Uterus (tissue), 4 donors: ENCODE measurements around the gene SMIM38. TPM values are rescaled to one million over a fixed set of nuclear protein-coding genes. Genes with fewer than 3 reads are reported as not detected.

Source experiments
- DNase-seq, 2 donors: peaks; one replicate each; pipeline ENCODE4 v3.0.0-alpha.2; 2019 to 2020
- H3K27ac ChIP-seq, 2 donors: fragments of 200-600 bp; sonication (generic); 1 replicate in 1 of 2; 2 replicates in 1 of 2; pipeline ENCODE4 v1.5.1; 2016 to 2018
- H3K27me3 ChIP-seq, 2 donors: fragments of 200-600 bp; sonication (generic); one replicate each; pipeline ENCODE4 v1.5.1; 2018 to 2019; ENCODE audit warnings: control low read depth in 1 of 2
- H3K36me3 ChIP-seq, 2 donors: fragments of 200-600 bp; sonication (generic); one replicate each; pipeline ENCODE4 v1.5.1; 2019; ENCODE audit warnings: control low read depth in 1 of 2
- H3K4me1 ChIP-seq, 2 donors: fragments of 200-600 bp; sonication (generic); one replicate each; pipeline ENCODE4 v1.5.1; 2018 to 2019; ENCODE audit warnings: control low read depth in 1 of 2
- H3K4me3 ChIP-seq, 2 donors: fragments of 200-600 bp; sonication (generic); 1 replicate in 1 of 2; 2 replicates in 1 of 2; pipeline ENCODE4 v1.5.1; 2018 to 2019; ENCODE audit warnings: mild to moderate bottlenecking in 1 of 2
- H3K9me3 ChIP-seq, 2 donors: fragments of 200-600 bp; sonication (generic); one replicate each; pipeline ENCODE4 v1.5.1; 2019; ENCODE audit warnings: control low read depth in 1 of 2
- CTCF ChIP-seq, 4 experiments: fragments of 200-600 bp in 2 of 4; fragments of 450-650 bp in 2 of 4; sonication (generic) in 2 of 4; IDR thresholded peaks; one replicate each; pipeline ENCODE4 v1.5.1; 2016 to 2019; ENCODE audit warnings: antibody characterized with exemption in 4 of 4, mild to moderate bottlenecking in 2 of 4, moderate library complexity in 1 of 4
- POLR2A ChIP-seq, 2 donors: fragments of 450-650 bp; IDR thresholded peaks; one replicate each; pipeline ENCODE4 v1.6.1; 2016; ENCODE audit warnings: antibody characterized with exemption in 2 of 2, mild to moderate bottlenecking in 1 of 2, moderate library complexity in 1 of 2
- intact Hi-C: fragments of 100-400 bp; cut with DNase I; formaldehyde crosslinking; loops from one replicate; pipeline ENCODE4 v1.15.1; 2023; ENCODE audit warnings: low total_unique reads
- total RNA-seq, 4 donors: library from RNA; depleted of rRNA in 3 of 4; stranded (reverse); fragments of >200 nt in 3 of 4; gene quantifications; one replicate each; pipeline versions ENCODE4 v1.1.0 to v1.2.4, GENCODE V29; 2014 to 2023
- donor health status: DM: yes; HTN: yes; CAD: no.

SMIM38 gene
- total RNA-seq, 4 donors from 2014 or later, result 0.29 to 7.5 (median 1.7) TPM

GRCh38 chr11:69122630-69123431, 32.9 kb upstream of the SMIM38 start:
- Histone ChIP-seq H3K36me3 (no peaks in the 10 kb centered on the region), H3K4me3 (no peak overlapping the region)

GRCh38 chr11:69123593-69124545, 31.9 kb upstream of the SMIM38 start:
- TF ChIP-seq CTCF (IDR thresholded peaks at IDR 0.05) (no peak), POLR2A (IDR thresholded peaks at IDR 0.05) (no peak)
- no peaks in the 10 kb centered on the region for H3K9me3 ChIP-seq
- peak overlapping the region in 1 of 2 donors; percentile 25 for H3K27ac ChIP-seq
- DNase-seq, result no peak
- H3K36me3 ChIP-seq, result no peaks in the 10 kb centered on the region
- H3K27me3 ChIP-seq, result no peaks in the 10 kb centered on the region
- intact Hi-C loops, result no loop called here
- H3K4me3 ChIP-seq, result no peak overlapping the region
- no peaks in the 10 kb centered on the region for H3K4me1 ChIP-seq

More at GRCh38 chr11:69122630-69123431, 32.9 kb upstream of the SMIM38 start:
- no peaks in the 10 kb centered on the region for H3K4me1 ChIP-seq
- H3K9me3 ChIP-seq, result no peaks in the 10 kb centered on the region
- intact Hi-C loops, result no loop called here
- H3K27ac ChIP-seq, result peak overlapping the region in 1 of 2 donors; percentile 25
- no peaks in the 10 kb centered on the region for H3K27me3 ChIP-seq
- DNase-seq, result peak in 1 of 2 donors; percentile 49
- no peak for TF ChIP-seq POLR2A (IDR thresholded peaks at IDR 0.05)
- no peak for TF ChIP-seq CTCF (IDR thresholded peaks at IDR 0.05)

GRCh38 chr11:69125861-69126260, 29.9 kb upstream of the SMIM38 start:
- no peak for DNase-seq
- no peak for TF ChIP-seq CTCF (IDR thresholded peaks at IDR 0.05)
- TF ChIP-seq POLR2A (IDR thresholded peaks at IDR 0.05), result no peak
- Histone ChIP-seq H3K9me3 (no peaks in the 10 kb centered on the region), H3K27me3 (no peaks in the 10 kb centered on the region), H3K27ac (no peak overlapping the region), H3K36me3 (no peaks in the 10 kb centered on the region), H3K4me3 (no peak overlapping the region), H3K4me1 (no peaks in the 10 kb centered on the region)
- intact Hi-C loops, result no loop called here

GRCh38 chr11:69126286-69126685, 29.4 kb upstream of the SMIM38 start:
- Histone ChIP-seq H3K27ac (no peak overlapping the region), H3K36me3 (no peaks in the 10 kb centered on the region), H3K4me3 (no peak overlapping the region), H3K4me1 (no peaks in the 10 kb centered on the region), H3K27me3 (no peaks in the 10 kb centered on the region), H3K9me3 (no peaks in the 10 kb centered on the region)
- DNase-seq, result no peak
- intact Hi-C loops, result no loop called here
- no peak for TF ChIP-seq CTCF (IDR thresholded peaks at IDR 0.05)
- no peak for TF ChIP-seq POLR2A (IDR thresholded peaks at IDR 0.05)
